OCI-LY3 (cell line): ENCODE data around the gene CTNND2.
"Not testable (repeated sequence)": the region's sequence is repeated elsewhere in the genome, so short reads cannot be mapped to it uniquely, and the experiment has no call there.

Experiments used
- H2AFZ ChIP-seq: fragments of 200-600, 300-600 bp; shearing (Covaris generic); 2 replicates; pipeline ENCODE4 v1.6.0; 2014; ENCODE audit warnings: antibody characterized with exemption, low read depth, low read length
- H3K27ac ChIP-seq: fragments of 200-600, 300-600 bp; sonication (generic); 2 replicates; pipeline ENCODE4 v1.5.1; 2014; ENCODE audit warnings: mild to moderate bottlenecking, low read length, moderate library complexity, mixed read lengths
- H3K27me3 ChIP-seq: fragments of 200-600, 300-600 bp; sonication (generic); 2 replicates; pipeline ENCODE4 v1.6.1; 2014; ENCODE audit warnings: low read depth, low read length, mixed read lengths
- H3K36me3 ChIP-seq: fragments of 200-600, 300-600 bp; sonication (generic); replicated peaks from 2 replicates; pipeline ENCODE3; 2014; ENCODE audit warnings: low read depth, low read length, mixed read lengths
- H3K4me1 ChIP-seq: fragments of 300-600, 200-600 bp; sonication (generic); 2 replicates; pipeline ENCODE4 v1.6.1; 2014; ENCODE audit warnings: low read length, mixed read lengths
- H3K4me2 ChIP-seq: fragments of 200-600, 300-600 bp; sonication (generic); 2 replicates; pipeline ENCODE4 v1.6.1; 2014; ENCODE audit warnings: low read length, mixed read lengths
- H3K4me3 ChIP-seq: fragments of 300-600, 200-600 bp; sonication (generic); 2 replicates; pipeline ENCODE4 v1.5.1; 2014; ENCODE audit warnings: antibody characterized with exemption, mild to moderate bottlenecking, low read length, moderate library complexity
- H3K79me2 ChIP-seq: fragments of 300-600, 200-600 bp; shearing (Covaris generic); 2 replicates; pipeline ENCODE4 v1.6.1; 2014; ENCODE audit warnings: mild to moderate bottlenecking, low read length, mixed read lengths
- H3K9ac ChIP-seq: fragments of 300-600, 200-600 bp; shearing (Covaris generic); 2 replicates; pipeline ENCODE4 v1.6.0; 2014; ENCODE audit warnings: mild to moderate bottlenecking, low read length, moderate library complexity
- H3K9me3 ChIP-seq: fragments of 200-600, 300-600 bp; shearing (Covaris generic); 2 replicates; pipeline ENCODE4 v1.6.1; 2014; ENCODE audit warnings: low read length, mixed read lengths; ENCODE audit not compliant: insufficient read depth
- H4K20me1 ChIP-seq: fragments of 200-600, 300-600 bp; sonication (generic); 2 replicates; pipeline ENCODE4 v1.6.1; 2016; ENCODE audit warnings: low read length, mixed read lengths; ENCODE audit not compliant: insufficient read depth
- EZH2phosphoT487 ChIP-seq: fragments of 200-600 bp; shearing (Covaris generic); IDR thresholded peaks from 2 replicates; pipeline ENCODE4 v1.6.1; 2018; ENCODE audit warnings: antibody characterized with exemption, mixed run types, low read depth
- TF ChIP-seq, protein P1 (sequence below): fragments of 200-600, 300-600 bp; sonication (generic); IDR thresholded peaks from 2 replicates; pipeline ENCODE4 v1.5.1; 2014; ENCODE audit warnings: antibody characterized with exemption, low read length, low read depth

CTNND2 gene

DNA sequence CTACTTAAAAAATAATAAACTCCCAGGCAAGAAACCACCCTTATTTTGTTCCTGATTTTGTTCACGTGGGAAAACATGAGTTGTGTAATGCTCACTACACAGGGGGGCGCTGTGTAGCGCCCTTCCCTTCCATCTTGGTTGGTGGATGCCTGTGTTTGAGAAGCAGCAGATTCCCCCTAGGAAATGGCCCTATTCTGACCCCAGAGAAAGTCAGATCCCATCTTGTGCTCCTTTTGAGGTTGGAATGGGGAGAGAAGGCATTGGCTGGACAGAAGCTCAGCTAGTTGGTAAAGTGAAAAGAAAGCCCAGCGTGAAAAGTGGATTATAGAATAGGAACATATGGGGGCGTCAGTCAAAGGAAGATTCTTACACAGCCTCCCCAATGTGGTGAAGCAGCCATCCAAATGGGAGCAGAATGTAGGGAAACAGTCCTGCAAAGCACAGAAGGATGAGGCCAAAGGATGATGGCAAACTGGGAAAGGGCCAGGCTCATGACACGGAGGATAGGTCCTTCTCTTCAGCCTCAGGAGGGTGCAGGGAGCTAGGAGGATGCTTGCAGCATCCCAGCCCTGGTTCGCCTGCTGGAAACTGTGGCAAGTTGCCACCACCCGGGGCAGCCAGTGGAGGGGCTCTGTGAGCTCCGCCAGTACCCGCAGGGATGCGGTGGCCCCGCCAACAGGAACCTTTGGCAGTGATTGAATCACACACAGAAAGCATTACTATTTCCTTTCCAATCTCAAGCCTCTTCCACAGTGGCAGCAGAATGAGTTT lies 829.0 kb downstream of the CTNND2 start:
- Histone ChIP-seq H3K36me3 (no peaks in the 10 kb centered on the region), H3K9ac (no peak overlapping the region), H2AFZ (no peak overlapping the region), H3K4me3 (no peak overlapping the region), H3K27ac (no peak overlapping the region), H3K27me3 (peaks cover 4% of the 10 kb centered on the region; the same call in 1 of the 2 replicates), H3K9me3 (no peaks in the 10 kb centered on the region), H3K4me2 (no peak overlapping the region), H4K20me1 (no peaks in the 10 kb centered on the region), H3K4me1 (no peaks in the 10 kb centered on the region), H3K79me2 (no peaks in the 10 kb centered on the region)
- TF ChIP-seq EZH2phosphoT487 = no peak
- TF ChIP-seq, protein P1, sequence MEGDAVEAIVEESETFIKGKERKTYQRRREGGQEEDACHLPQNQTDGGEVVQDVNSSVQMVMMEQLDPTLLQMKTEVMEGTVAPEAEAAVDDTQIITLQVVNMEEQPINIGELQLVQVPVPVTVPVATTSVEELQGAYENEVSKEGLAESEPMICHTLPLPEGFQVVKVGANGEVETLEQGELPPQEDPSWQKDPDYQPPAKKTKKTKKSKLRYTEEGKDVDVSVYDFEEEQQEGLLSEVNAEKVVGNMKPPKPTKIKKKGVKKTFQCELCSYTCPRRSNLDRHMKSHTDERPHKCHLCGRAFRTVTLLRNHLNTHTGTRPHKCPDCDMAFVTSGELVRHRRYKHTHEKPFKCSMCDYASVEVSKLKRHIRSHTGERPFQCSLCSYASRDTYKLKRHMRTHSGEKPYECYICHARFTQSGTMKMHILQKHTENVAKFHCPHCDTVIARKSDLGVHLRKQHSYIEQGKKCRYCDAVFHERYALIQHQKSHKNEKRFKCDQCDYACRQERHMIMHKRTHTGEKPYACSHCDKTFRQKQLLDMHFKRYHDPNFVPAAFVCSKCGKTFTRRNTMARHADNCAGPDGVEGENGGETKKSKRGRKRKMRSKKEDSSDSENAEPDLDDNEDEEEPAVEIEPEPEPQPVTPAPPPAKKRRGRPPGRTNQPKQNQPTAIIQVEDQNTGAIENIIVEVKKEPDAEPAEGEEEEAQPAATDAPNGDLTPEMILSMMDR = peak; percentile 26

DNA sequence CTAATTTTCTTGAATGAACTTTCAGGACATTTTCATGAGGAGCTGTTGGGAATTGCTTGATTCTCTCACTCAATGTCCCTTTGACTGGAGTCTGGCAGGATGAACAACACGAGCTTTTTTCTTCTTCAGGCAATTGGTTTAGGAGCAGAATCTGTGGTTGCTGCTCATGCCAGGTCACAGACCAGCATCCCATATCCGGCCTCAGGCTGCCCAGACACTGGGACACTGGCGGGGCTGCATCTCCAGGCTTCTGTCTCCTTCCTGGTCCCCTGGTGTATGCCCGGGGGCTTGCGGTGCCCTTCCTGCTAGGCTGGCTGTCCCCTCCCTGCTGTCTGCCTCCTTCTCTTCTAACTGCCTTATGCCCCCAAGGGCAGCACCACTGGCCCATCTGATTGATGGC lies 831.7 kb downstream of the CTNND2 start:
- no peak overlapping the region for H3K9ac ChIP-seq
- TF ChIP-seq, protein P1 = no peak
- TF ChIP-seq EZH2phosphoT487 = no peak

DNA sequence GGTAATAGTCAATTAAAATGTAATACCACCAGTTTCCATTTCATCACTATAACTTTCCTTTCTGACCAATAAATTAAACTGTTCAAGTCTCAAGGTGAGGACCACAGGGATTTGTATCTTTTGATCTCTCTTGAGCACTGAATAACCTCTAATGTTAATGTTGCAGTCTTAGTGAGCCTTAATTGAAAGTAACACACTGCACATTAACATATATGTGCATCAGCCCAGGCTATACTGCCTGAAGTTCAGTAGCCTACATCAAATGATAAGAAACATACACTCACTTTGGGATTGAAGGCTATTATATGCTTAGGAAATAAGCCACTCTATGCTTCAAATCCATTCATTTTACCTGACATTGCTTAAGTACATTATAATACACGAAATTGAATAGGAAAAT lies 832.2 kb downstream of the CTNND2 start:
- Histone ChIP-seq H3K79me2 (no peaks in the 10 kb centered on the region), H3K4me1 (no peaks in the 10 kb centered on the region), H3K9me3 (no peaks in the 10 kb centered on the region), H3K27ac (no peak overlapping the region), H3K9ac (no peak overlapping the region), H2AFZ (no peak overlapping the region), H3K36me3 (no peaks in the 10 kb centered on the region), H3K4me3 (no peak overlapping the region), H3K4me2 (no peak overlapping the region), H3K27me3 (no peaks in the 10 kb centered on the region; the same call in 1 of the 2 replicates), H4K20me1 (no peaks in the 10 kb centered on the region)
- TF ChIP-seq EZH2phosphoT487 = no peak
- TF ChIP-seq, protein P1 = no peak

More for the DNA sequence above, 831.7 kb downstream of the CTNND2 start:
- Histone ChIP-seq H2AFZ (no peak overlapping the region), H3K4me1 (no peaks in the 10 kb centered on the region), H3K9me3 (no peaks in the 10 kb centered on the region), H4K20me1 (no peaks in the 10 kb centered on the region), H3K27ac (no peak overlapping the region), H3K4me3 (no peak overlapping the region), H3K4me2 (no peak overlapping the region), H3K36me3 (no peaks in the 10 kb centered on the region), H3K27me3 (no peaks in the 10 kb centered on the region; the same call in 1 of the 2 replicates), H3K79me2 (no peaks in the 10 kb centered on the region)

DNA sequence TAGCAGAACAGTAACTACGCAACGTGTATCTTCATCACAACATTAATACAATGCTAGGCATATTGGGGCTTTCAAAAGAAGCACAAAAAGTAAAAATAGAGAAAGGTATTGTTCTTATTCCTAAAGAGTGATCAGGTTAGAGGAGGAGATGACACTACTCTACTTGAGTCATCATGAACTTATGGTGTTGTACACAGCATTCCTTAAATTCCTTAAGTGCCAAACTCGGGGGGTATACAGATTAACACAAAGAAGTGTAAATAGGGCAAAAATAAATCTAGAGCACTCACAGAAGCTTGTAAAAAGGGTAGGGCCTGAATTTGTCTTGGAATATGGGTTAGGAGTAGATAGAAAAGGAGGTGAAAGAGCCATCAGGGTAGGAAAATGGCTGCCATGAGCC lies 835.2 kb downstream of the CTNND2 start:
- TF ChIP-seq, protein P1 = no peak
- TF ChIP-seq EZH2phosphoT487 = no peak
- H3K79me2 ChIP-seq = no peaks in the 10 kb centered on the region
- no peaks in the 10 kb centered on the region for H3K9me3 ChIP-seq
- no peak overlapping the region for H3K9ac ChIP-seq
- H3K27ac ChIP-seq = no peak overlapping the region
- H2AFZ ChIP-seq = no peak overlapping the region
- no peaks in the 10 kb centered on the region for H4K20me1 ChIP-seq
- H3K4me1 ChIP-seq = no peaks in the 10 kb centered on the region
- H3K36me3 ChIP-seq = no peaks in the 10 kb centered on the region
- no peak overlapping the region for H3K4me3 ChIP-seq
- H3K4me2 ChIP-seq = no peak overlapping the region
- H3K27me3 ChIP-seq = no peaks in the 10 kb centered on the region; the same call in 1 of the 2 replicates

DNA sequence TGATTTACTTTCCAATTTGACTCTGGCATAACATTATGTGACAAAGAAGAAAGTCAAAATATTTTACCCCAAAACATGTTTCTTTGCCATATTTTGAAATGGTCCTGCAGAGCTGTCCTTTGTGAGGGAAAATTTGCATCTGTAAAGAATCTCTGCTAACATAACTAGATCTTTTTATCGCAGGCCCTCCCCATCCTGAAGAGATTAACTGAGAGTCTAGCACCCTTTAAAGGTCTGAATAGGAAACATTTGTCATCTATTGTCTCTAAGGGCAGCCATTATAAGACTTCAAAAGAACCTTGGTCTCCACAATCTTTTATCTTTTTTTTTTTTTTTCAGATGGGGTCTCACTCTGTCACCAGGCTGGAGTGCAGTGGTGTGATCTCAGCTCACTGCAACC lies 838.5 kb downstream of the CTNND2 start:
- not testable (repeated sequence) for H3K27me3 ChIP-seq, H3K9ac ChIP-seq, H2AFZ ChIP-seq, H3K27ac ChIP-seq, H3K9me3 ChIP-seq, H4K20me1 ChIP-seq, H3K36me3 ChIP-seq, H3K4me2 ChIP-seq, H3K4me1 ChIP-seq, H3K4me3 ChIP-seq, H3K79me2 ChIP-seq
